GM21786 (cell line): Measurements from ENCODE around the gene MRPL27.

Experiments used
- ATAC-seq: cut with Tn5 transposase; IDR thresholded peaks from one replicate; pipeline ENCODE4 v1.9.1; 2021; ENCODE audit not compliant: unreplicated experiment

The MRPL27 gene

GRCh38 chr17:50388728-50389127 is 15.7 kb upstream of the MRPL27 start:
- no peak for ATAC-seq

- ATAC-seq, result no peak
Observed at GRCh38 chr17:50386510-50386909, 13.5 kb upstream of the MRPL27 start.

- ATAC-seq, result no peak
Observed at GRCh38 chr17:50382931-50383330, 9.9 kb upstream of the MRPL27 start.

- ATAC-seq, result no peak
Observed at GRCh38 chr17:50381920-50382319, 8.9 kb upstream of the MRPL27 start.

- no peak for ATAC-seq
Observed at GRCh38 chr17:50381260-50381815, 8.4 kb upstream of the MRPL27 start.

GRCh38 chr17:50380369-50381259 is 7.6 kb upstream of the MRPL27 start:
- no peak for ATAC-seq

- ATAC-seq, result no peak
Observed at GRCh38 chr17:50379351-50380132, 6.6 kb upstream of the MRPL27 start.

- no peak for ATAC-seq
Observed at GRCh38 chr17:50375858-50376538, 3.0 kb upstream of the MRPL27 start.

- no peak for ATAC-seq
Observed at GRCh38 chr17:50373705-50374104, 721 bp upstream of the MRPL27 start.

- ATAC-seq, result no peak
Observed at GRCh38 chr17:50372222-50372757, 694 bp downstream of the MRPL27 start.

- no peak for ATAC-seq
Observed at GRCh38 chr17:50371526-50371925, 1.5 kb downstream of the MRPL27 start.

- no peak for ATAC-seq
Observed at GRCh38 chr17:50370052-50370451, 2.9 kb downstream of the MRPL27 start.

GRCh38 chr17:50367401-50367800 is 5.6 kb downstream of the MRPL27 start:
- no peak for ATAC-seq

- ATAC-seq, result no peak
Observed at GRCh38 chr17:50365649-50366393, 7.2 kb downstream of the MRPL27 start.

- ATAC-seq, result no peak
Observed at GRCh38 chr17:50365165-50365564, 7.8 kb downstream of the MRPL27 start.

GRCh38 chr17:50364715-50365114 is 8.3 kb downstream of the MRPL27 start:
- ATAC-seq, result no peak

GRCh38 chr17:50364061-50364458 is 8.9 kb downstream of the MRPL27 start:
- ATAC-seq, result no peak

- no peak for ATAC-seq
Observed at GRCh38 chr17:50363217-50364060, 9.5 kb downstream of the MRPL27 start.

GRCh38 chr17:50362661-50363060 is 10.3 kb downstream of the MRPL27 start:
- no peak for ATAC-seq
